Measurements from ENCODE around the gene PCDHGC4. TPM values are rescaled to one million over a fixed set of nuclear protein-coding genes. Genes with fewer than 3 reads are reported as not detected.

The PCDHGC4 gene
- total RNA-seq, result 0.65 TPM

DNA sequence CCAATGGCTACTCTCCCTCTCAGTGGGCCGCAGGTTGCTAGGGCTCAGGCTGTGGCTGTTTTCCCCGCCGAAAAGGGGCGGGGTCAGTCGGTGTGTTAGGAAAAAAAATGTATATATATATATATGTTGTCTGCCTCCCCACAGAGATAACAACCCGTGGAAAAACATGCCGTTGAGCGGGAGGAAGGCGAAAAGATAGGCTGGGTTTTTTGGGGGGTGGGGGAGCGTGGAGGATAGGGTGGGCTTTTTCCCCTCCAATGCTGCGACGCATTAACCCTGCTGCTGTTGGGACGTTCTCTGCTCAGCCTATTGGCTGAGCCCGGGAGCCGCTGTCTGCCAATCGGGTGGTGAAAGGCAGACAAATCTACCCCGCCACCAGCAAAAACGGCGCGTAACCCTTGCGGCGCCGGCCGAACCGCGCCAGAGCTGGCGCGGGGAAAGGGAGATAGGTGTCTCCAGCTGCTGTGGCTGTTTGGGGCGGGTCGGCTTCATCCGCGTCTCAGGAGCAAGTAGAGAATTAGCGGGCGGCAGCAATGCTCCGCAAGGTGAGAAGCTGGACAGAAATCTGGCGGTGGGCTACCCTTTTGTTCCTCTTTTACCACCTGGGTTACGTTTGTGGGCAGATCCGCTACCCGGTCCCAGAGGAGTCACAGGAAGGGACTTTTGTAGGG lies at the start of gene PCDHGC4:
Gene PCDHGC4 (plus strand): TSS at position 390 of the 671 bp plus-strand sequence. CDS start 144 bp downstream, at position 534.
- ATAC-seq (no peak), DNase-seq (ENCODE audit: low spot score) (no peak)

DNA sequence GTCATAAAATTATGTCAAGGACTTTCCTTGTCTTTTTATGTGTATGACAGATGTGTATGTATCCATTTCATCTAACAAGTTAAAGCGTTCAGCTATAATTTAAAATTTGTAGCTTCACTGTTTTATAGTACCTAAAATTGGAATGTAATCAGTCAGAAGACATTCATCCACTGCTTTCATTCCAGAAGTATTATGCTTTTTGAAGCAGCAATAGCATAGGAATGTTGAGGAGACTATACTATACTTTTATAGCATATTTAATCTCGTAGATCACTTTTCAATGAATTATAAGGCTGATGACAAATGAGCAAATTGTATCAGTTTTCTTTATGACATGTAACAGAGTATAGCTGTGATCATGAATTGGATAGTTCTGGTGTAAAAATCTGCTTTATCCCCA lies 47.6 kb upstream of the PCDHGC4 start:
- ATAC-seq (no peak), DNase-seq (ENCODE audit: low spot score) (no peak)

DNA sequence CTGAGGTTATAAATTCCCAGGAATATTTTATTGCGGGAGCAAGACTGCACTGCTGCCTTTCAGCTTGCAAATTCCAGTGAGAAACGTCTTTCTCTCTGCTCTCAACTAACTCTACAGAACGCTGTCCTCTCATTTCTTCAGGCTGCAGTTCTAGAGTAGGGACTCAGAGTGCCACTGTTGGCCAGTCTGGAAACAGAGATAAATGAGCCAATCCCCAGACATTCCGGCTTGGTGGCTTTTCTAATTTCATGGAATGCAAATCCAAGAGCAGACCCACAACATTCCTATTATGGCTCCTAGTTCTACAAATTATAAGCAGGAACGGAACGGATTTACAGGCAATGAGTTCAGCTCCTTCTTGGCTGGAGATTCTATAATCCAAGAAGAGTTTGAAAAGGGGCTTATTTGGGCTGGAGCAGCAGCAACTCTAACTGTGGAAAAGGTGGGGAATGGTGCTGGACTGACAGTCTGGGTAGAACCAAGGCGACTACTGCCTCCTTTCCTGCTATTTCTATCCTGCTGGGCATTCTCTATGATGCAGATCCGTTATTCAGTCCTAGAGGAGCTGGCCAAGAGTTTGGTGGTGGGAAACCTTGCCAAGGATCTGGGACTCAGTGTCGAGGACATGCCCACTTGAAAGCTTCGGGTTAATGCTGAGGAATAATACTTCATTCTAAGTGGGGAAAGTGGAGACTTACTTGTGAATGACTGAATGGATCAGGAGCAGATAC lies 45.3 kb upstream of the PCDHGC4 start:
- no peak for DNase-seq (ENCODE audit: low spot score)
- no peak for ATAC-seq

DNA sequence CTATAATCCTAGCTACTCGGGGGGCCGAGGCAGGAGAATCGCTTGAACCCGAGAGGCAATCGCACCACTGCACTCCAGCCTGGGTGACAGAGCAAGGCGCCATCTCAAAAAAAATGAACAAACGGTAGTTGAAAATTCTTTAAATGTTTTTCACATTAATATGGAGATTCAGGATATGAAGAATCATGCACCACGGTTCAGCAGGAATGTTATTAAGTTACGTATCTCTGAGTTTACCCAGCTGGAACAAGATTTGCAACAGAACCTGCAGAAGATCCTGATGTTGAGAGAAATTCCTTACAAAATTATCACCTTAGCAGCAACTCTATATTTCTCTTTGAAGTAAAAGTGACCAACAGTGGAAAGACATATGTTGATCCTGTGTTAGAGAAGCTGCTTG lies 44.5 kb upstream of the PCDHGC4 start:
- DNase-seq (ENCODE audit: low spot score) (no peak), ATAC-seq (no peak)

DNA sequence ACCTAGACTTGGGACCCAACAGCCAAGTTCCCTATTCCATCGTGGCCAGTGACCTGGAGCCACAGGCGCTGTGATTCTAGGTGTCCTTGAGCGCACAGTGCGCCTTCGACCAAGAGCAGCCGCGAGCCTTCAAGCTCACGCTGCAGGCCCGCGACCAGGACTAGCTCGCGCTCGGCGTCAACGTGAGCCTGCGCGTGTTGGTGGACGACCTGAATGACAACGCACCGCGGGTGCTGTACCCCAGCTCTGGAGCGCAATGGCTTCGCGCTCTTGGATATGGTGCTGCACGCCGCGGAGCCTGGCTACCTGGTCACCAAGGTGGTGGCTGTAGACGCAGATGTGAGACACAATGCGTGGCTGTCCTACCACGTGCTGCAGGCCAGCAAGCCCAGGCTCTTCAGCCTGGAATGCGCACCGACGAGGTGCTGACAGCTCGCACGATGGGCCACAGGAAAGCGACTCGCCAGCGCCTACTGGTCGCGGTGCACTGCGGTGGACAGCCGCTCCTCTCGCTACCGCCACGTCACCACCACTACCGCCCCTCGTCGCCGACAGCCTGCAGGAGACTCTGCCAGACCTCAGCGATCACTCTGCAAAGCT lies 43.2 kb upstream of the PCDHGC4 start:
- ATAC-seq (no peak), DNase-seq (ENCODE audit: low spot score) (no peak)

DNA sequence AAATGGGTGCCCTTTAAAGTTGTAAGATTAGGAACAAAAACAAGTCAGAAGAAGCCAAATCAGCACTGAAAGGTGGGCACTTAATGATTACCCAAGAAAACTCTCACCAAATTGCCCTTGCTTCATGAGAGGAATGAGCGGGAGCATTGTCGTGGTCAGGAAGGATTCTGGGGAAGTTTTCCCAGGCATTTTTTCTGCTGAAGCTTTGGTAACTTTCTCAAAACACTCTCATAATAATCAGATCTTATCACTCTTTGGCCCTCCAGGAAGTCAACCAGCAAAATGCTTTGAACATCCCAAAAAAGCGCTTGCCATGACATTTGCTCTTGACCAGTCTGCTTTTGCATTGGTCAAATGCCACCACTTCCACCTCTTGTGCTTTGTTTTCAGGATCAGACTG lies 19.5 kb upstream of the PCDHGC4 start:
- DNase-seq (ENCODE audit: low spot score) (no peak), ATAC-seq (no peak)

DNA sequence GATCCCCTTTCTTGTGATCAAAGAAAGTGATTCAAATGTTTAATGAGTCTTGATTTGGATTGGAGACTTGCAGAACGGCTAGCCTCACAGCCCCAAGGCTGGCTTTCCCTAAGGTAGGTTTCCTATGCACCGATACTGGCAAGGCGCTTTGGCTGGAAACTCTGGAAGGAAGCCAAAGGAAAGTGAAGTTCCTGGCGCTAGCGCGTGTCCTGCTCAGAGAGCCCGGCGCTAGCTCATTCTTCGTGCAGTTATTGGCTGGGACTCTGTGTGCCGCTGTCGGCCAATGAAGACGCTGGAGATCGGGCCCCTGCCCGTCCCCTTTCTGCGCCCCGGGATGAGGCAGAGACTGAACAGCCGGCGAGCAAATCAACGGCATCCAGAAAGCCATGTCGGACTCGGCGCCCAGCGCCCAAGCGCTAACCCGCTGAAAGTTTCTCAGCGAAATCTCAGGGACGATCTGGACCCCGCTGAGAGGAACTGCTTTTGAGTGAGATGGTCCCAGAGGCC lies 9.2 kb upstream of the PCDHGC4 start, which contains the start of gene PCDHGC3:
Gene PCDHGC3 (plus strand): TSS at position 342 of the 507 bp plus-strand sequence. CDS start 151 bp downstream, at position 493.
- peak; percentile 97 for ATAC-seq
- peak; percentile 89 for DNase-seq (ENCODE audit: low spot score)

DNA sequence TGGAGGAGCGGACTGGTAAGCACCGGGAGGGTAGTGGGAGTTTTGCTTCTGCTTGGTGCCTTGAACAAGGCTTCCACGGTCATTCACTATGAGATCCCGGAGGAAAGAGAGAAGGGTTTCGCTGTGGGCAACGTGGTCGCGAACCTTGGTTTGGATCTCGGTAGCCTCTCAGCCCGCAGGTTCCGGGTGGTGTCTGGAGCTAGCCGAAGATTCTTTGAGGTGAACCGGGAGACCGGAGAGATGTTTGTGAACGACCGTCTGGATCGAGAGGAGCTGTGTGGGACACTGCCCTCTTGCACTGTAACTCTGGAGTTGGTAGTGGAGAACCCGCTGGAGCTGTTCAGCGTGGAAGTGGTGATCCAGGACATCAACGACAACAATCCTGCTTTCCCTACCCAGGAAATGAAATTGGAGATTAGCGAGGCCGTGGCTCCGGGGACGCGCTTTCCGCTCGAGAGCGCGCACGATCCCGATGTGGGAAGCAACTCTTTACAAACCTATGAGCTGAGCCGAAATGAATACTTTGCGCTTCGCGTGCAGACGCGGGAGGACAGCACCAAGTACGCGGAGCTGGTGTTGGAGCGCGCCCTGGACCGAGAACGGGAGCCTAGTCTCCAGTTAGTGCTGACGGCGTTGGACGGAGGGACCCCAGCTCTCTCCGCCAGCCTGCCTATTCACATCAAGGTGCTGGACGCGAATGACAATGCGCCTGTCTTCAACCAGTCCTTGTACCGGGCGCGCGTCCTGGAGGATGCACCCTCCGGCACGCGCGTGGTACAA lies 8.5 kb upstream of the PCDHGC4 start:
- DNase-seq (ENCODE audit: low spot score) (peak; percentile 55), ATAC-seq (peak; percentile 72)

DNA sequence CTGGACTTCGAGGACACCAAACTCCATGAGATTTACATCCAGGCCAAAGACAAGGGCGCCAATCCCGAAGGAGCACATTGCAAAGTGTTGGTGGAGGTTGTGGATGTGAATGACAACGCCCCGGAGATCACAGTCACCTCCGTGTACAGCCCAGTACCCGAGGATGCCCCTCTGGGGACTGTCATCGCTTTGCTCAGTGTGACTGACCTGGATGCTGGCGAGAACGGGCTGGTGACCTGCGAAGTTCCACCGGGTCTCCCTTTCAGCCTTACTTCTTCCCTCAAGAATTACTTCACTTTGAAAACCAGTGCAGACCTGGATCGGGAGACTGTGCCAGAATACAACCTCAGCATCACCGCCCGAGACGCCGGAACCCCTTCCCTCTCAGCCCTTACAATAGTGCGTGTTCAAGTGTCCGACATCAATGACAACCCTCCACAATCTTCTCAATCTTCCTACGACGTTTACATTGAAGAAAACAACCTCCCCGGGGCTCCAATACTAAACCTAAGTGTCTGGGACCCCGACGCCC lies 7.7 kb upstream of the PCDHGC4 start:
- DNase-seq (ENCODE audit: low spot score) (no peak), ATAC-seq (no peak)

DNA sequence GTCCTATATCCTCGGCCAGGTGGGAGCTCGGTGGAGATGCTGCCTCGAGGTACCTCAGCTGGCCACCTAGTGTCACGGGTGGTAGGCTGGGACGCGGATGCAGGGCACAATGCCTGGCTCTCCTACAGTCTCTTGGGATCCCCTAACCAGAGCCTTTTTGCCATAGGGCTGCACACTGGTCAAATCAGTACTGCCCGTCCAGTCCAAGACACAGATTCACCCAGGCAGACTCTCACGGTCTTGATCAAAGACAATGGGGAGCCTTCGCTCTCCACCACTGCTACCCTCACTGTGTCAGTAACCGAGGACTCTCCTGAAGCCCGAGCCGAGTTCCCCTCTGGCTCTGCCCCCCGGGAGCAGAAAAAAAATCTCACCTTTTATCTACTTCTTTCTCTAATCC lies 7.0 kb upstream of the PCDHGC4 start:
- no peak for ATAC-seq
- no peak for DNase-seq (ENCODE audit: low spot score)

DNA sequence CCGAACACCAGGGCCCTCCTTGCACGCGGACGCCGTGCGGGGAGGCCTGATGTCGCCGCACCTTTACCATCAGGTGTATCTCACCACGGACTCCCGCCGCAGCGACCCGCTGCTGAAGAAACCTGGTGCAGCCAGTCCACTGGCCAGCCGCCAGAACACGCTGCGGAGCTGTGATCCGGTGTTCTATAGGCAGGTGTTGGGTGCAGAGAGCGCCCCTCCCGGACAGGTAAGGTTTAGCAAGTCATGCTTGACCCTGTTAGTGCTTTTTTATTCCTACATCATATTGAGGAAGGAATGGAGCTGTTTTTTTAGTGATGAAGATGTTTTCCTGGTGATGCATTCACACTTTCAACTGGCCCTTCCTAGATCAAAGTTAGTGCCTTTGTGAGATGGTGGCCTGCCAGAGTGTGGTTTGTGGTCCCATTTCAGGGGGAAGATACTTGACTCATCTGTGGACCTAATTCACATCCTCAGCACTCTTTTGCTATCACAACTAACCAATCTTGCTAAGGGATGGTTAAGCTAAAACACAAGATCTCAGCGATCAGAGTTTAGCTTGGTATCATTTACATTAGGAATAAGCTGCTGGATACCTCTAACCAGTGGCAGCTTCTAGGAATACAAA lies 6.4 kb upstream of the PCDHGC4 start:
- ATAC-seq, result no peak
- no peak for DNase-seq (ENCODE audit: low spot score)

DNA sequence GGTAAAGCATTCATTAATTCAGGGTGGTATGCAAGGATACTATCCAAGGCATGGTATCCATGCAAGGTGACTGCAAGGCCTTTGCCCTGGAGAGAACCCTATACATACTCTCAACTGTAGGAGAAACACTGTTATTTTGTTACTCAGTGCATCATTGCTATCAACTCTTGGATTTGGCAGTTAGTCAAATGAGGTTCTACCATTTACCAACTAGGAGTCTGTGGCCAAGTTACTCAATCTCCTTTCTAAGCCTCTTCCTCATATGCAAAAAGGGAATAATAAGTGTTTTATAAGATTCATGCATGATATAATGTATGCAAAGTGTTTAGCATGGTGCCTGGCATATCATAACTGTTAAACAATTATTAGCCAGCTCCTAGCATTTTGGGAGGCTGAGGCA lies 5.1 kb upstream of the PCDHGC4 start:
- ATAC-seq (no peak), DNase-seq (ENCODE audit: low spot score) (no peak)

DNA sequence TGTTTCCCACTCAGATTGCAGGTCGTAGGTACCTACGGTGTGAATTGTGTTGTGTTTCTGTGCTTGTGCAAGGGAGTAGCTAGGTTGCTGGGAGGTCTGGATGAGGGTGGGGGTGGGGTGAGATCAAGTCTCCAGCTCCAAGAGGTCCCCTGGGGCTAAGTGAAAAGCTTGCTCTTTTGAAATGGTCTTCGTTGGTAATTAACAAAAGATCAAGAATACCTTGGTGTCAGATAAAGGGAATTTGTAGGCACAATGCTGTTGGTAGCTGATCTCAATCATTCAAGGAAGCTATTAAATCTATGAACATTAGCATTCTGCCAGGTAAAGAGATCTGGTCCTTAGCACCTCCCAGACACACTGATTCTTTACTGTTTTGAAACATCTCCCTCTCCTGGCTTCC lies 928 bp upstream of the PCDHGC4 start:
- no peak for ATAC-seq
- no peak for DNase-seq (ENCODE audit: low spot score)

DNA sequence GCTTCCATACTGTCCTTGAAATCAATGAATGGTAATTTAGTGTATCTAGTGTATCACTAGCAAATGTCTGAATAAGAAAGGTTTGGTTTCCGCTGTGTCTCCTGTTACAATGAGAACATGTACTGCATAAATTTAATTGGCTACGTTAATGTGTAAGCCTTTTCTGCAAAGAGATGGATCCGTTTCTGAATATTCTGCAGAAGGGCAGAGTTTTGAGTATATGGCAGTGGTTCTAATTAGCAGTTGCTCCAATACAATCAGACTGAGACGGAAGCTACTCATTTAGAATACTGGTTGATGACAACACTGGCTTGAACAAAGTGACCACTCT lies 555 bp upstream of the PCDHGC4 start:
- no peak for ATAC-seq

DNA sequence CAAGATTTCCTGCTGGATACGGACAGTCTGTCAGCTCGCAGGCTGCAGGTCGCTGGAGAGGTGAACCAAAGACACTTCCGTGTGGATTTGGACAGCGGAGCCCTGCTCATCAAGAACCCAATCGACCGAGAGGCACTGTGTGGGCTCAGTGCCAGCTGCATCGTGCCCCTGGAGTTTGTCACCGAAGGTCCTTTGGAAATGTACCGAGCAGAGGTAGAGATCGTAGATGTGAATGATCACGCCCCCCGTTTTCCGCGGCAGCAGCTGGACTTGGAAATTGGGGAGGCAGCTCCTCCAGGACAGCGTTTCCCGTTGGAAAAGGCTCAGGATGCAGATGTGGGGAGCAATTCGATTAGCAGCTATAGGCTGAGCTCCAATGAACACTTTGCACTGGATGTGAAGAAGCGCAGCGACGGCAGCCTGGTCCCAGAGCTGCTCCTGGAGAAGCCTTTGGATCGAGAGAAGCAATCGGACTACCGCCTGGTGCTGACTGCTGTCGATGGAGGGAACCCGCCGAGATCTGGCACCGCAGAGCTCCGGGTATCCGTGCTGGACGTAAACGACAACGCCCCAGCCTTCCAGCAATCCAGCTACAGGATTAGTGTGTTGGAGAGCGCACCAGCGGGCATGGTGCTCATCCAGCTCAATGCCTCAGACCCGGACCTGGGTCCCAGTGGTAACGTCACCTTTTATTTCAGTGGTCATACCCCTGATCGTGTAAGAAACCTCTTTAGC lies 658 bp downstream of the PCDHGC4 start:
- no peak for ATAC-seq
- no peak for DNase-seq (ENCODE audit: low spot score)

More for the DNA sequence above, 555 bp upstream of the PCDHGC4 start:
- DNase-seq (ENCODE audit: low spot score), result no peak

DNA sequence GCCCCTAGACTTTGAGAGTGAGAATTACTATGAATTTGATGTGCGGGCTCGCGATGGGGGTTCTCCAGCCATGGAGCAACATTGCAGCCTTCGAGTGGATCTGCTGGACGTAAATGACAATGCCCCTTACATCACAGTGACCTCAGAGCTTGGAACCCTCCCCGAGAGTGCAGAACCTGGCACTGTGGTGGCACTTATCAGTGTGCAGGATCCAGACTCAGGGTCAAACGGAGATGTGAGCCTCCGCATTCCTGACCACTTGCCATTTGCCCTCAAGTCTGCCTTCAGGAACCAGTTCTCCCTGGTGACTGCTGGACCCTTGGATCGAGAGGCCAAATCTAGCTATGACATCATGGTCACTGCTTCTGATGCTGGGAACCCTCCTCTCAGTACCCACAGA lies 1.3 kb downstream of the PCDHGC4 start:
- DNase-seq (ENCODE audit: low spot score), result no peak
- ATAC-seq, result no peak

DNA sequence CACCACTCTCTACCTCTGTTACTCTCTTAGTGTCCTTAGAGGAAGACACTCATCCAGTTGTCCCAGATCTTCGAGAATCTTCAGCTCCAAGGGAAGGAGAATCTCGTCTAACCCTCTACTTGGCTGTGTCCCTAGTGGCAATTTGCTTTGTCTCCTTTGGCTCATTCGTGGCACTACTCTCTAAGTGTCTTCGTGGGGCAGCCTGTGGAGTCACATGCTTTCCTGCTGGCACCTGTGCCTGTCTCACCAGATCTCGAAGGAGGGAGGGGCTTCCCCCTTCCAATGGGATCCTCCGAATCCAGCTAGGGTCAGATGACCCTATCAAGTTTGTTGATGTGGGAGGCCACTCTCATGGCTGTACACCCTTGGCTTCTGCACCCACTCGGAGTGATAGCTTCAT lies 2.3 kb downstream of the PCDHGC4 start:
- DNase-seq (ENCODE audit: low spot score), result no peak
- ATAC-seq, result no peak

DNA sequence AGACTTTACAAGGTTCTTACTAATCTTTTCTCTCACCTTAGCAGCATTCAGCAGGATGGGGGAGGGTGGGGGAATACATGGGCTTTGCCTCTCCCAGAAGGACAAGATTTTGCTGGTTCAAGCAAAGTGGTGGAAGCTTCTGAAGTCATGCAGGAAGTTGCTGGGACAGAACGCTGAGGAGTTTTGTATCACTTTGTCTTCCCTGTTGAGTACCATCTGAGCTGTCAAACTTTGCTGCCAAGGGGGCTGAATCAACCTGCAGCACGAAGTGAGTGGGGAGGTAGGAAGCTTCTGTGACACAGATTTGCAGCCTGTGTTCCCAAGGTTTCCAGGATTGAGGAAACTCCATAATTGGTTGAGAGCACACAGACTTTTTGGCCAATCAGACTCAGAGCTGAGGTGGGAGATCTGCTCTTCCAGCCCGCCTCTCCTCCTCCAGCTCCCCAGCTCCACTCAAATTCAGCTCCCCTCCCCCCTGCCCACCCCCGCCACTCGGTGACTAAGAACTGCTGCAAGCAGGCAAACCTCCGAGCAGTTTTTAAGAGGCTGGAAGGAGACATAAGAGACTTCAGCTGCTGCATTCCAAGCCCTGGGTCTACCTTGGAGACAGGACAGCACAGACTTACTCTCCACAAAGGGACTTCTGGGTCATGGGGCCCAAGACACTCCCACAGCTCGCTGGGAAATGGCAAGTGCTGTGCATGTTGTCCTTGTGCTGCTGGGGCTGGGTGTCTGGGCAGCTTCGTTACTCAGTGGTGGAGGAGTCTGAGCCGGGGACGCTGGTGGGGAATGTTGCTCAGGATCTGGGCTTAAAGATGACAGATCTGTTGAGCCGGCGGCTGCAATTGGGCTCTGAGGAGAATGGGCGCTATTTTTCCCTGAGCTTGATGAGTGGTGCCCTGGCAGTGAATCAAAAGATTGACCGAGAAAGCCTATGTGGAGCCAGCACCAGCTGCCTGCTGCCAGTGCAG lies 4.0 kb downstream of the PCDHGC4 start, which contains the start of gene PCDHGC5:
Gene PCDHGC5 (plus strand): TSS at position 491 of the 971 bp plus-strand sequence. CDS start 160 bp downstream, at position 651.
- ATAC-seq (no peak), DNase-seq (ENCODE audit: low spot score) (no peak)
